G401 (cell line): Measurements from ENCODE around the gene TARBP2. TPM values are rescaled to one million over a fixed set of nuclear protein-coding genes. Genes with fewer than 3 reads are reported as not detected.

Source experiments
- DNase-seq: peaks from one replicate; pipeline ENCODE4 v3.0.0-alpha.2; 2015; ENCODE audit warnings: low spot score
- in situ Hi-C: cut with HindIII; loops from 2 replicates; pipeline ENCODE4 v1.10.0; 2016; ENCODE audit warnings: low sequenced_read_pairs, mixed read lengths
- total RNA-seq: library from RNA; depleted of rRNA; stranded (reverse); fragments of >200 nt; shearing (Covaris generic); gene quantifications from 2 replicates; pipeline ENCODE4 v1.2.3, GENCODE V29; 2014

TARBP2 gene
- total RNA-seq, 1 experiment from 2014 or later, result 117 TPM

DNA sequence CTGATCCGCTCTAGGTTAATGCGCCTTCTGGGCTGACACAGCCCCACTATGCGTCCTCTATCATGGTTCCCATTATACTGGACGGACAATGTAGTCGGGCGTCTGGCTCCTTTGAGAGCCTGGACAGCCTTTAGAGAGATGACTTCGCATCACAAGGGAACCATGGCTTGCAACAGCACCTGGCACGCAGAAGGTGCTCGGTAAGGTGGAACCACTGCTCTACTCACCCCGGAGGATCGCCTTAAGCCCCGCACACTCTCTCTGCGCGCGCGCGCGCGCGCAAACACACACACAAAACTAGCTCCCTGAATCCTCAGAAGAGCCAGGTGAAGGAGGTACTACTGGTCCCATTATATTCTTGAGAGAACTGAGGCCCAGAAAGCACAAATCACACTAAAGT, 8.9 kb upstream of the TARBP2 start:
- DNase-seq, result no peak
- in situ Hi-C loops, result no loop called here

DNA sequence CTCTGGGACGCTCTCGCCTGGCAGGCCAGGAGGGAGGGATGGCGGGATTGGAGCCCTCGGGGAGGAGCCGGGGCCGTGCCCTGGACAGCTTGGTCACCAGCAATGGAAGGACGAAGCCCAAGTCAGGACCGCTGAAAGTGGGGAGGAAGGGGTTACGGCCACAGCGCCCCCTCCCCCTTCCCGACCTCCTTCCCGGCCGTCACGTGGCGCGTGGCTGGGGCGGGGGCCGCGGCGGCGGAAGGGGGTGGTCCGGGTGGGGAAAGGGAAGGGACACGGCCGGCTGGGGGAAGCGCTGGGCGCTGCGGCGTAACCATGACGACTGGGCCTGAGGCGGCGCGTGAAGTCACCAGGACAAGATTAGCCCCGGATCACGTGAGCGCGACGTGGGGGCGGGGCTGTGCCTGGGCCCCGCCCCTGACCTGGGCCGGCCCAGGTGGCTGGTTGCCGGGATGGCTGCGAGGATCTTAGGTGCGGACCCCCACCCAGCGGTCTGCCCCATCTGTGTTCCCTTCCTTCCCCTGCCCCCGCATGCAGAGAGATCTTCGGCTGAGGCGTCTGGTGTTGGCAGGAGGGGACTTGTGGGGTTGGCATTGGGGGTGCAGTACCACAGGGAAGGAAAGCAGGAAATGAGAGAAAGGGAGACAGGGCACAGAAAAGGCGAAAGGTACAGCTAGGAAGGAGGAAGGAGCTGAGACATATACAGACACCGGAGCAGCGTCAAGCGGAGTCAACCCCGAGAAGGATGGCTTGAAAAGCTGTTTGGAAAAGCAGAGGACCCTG, 8.1 kb upstream of the TARBP2 start:
- DNase-seq, result peak; percentile 93
- in situ Hi-C loops, result no loop called here

DNA sequence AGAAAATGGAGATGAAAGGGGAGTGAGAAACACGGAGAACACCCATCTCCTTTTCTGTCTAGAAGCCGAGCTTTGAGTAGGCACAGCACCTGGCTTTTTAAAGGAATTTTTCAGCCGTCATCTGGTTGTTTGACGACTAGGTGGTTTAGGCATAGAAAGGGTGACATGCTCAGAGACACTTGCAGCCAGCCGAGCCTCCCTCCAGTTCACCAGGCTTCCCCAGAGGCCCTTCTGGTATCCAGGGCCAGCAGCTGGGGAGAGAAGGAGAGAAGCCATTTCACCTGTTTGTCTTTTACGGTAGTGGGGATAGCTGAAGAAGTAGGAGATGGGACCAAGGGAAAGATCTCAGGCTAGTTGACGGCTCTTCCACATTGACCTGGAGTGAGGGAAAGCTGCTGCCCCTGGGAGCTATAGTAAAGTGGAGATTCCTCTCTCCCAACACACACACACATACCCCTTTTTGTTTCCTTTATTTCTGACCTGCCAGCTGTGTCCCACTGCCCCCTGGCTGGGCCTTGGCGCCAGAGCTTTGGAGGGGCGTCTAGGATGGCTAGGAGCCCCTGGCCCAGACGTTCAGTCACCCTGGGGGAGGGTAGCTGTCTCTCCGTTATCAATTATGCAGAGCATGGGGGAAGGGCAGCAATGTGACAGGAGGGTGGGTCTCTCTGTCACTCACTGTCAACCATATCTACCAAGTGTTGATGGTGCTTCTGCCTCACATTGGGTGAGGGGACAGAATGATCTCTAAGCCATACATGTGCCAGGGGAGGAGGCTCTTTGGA, 7.3 kb upstream of the TARBP2 start:
- in situ Hi-C loops, result no loop called here
- no peak for DNase-seq

DNA sequence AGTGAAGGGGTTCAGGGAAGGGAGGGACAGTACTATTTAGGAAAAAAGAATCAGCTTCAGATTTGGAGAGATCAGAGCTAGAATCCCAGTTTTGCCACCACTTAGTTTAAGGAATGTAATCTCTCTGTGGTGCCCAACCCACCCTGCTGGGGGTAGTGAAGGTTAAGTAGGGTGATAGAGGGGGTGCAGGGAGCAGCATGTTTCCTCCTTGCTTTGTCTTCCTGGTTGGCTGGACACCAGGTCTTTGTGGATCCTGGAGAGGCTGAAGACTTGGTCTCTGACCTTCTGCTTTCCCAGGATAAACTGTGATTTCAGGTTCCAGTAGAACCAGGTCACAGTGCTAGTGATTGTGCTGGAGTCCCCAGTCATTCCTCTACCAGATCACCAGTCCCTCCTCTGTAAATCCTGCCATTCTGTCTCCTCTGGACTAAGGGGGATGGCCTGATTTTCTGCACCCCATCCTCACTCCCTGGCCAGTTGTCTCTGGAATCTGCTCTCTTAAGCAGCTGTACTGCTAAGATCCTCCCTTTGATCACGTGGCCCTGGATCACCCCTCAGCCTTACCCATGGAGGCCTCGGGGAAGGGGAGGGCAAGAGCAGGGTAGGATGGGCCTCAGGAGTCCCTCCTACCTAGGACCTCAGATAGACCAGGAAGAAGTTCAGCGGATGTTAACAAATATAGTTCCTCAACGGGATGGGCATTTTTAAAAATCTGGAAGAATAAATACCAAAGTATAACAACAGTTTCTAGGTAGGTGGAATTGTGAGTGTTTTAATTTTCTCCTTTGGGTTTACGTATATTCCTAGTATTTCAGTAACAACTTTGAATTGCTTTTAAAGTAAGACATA, 5.0 kb upstream of the TARBP2 start:
- peak; percentile 69 for DNase-seq
- in situ Hi-C loops, result no loop called here

DNA sequence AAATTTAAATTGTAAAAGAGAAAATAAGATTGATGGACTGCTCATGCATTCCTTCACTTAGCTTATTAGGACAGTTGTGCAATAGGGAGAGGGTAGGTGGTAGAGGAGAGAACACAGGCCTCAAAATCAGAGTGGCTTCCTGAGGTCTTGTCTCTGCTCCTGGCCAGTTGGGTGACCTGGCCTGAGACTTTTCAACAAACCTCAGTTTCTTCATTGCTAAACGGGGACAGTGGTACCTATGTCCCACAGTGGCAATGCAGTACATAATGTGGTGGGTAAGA, 4.4 kb upstream of the TARBP2 start:
- DNase-seq, result no peak
- in situ Hi-C loops, result no loop called here

DNA sequence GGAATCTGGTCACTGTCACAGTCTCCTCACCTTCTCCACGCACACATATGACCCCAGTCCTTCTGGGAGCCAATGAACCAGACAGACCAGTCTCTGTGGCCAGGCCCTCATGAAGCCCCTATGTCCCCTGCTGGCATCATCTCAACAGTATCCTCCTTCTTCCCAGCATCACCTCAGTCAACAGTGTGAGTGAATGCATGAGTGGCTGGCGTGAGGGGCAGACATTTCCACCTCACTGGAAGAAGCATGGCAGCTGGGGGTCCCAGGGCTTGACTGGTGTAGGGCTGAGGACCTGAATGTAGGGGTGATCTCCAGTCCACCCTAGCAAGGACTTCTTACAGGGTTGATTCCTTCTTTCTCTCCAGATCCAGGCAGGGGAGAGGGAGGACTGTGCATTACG, 3.6 kb upstream of the TARBP2 start:
- in situ Hi-C loops, result no loop called here
- no peak for DNase-seq

DNA sequence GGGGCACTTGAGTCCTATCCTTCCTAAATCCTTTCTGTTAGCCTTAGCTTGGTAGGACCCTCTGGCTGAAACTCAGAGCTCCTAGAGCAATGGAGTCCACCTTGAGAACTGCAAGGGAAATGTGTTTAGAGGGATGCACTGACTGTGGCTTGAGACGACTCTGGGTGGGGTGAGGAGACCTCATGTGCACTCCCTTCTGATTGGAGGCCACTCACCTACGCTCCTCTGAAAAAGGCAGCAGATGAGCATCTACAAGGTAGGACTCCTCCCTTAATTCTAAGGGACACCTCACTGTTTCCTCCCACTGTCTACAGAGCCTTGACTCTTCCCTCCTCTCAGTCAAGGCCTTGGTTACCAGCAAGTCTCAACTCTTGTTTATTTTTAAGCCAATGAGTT, 2.9 kb upstream of the TARBP2 start:
- peak; percentile 63 for DNase-seq
- in situ Hi-C loops, result no loop called here

DNA sequence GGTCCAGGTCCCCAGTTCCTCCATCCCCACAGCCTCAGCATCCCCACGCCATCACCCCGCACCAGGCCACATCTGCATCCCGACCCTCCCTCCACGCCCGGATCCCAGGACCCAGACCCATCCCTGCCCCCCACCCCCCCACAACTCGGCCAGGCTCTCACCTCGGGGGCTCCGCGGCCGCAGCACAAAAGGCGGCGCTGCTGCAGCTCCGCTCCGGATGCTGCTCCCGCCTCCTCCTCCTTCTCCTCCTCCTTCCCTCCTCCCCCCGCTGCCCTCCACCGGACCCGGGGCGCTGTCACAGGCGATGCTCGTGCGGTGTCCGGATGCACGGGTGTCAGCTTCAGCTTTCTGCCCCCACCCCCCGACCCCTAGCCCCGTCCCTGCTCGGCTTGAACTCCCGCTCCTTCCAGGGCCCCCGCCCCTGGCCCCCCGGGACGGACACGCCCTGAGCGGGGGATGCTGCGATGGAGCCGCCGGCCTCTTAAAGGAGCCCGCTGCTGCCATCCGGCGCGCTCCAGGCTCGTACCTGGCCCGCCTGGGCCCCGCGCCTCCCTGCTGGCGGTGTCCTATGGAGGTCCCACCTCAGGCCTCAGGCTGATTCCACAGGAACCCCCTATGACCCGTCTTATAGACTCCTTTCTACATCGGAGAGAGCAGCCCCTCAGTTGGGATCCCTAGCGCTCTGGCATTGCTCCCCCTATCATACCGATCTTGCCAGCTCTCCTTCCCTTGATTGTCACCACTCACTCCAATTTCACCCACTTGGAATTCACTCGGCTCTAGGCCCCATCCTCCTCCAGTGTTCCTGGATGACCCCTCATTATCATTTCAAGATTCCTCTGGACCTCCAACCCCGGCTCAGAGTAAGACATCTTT, 1.6 kb upstream of the TARBP2 start, which contains the start of gene MAP3K12:
TSS of gene MAP3K12 (minus strand) at position 193 of the 876 bp plus-strand sequence. CDS start 12,067 bp downstream, outside the sequence.
- DNase-seq, result peak; percentile 87
- in situ Hi-C loops, result no loop called here

DNA sequence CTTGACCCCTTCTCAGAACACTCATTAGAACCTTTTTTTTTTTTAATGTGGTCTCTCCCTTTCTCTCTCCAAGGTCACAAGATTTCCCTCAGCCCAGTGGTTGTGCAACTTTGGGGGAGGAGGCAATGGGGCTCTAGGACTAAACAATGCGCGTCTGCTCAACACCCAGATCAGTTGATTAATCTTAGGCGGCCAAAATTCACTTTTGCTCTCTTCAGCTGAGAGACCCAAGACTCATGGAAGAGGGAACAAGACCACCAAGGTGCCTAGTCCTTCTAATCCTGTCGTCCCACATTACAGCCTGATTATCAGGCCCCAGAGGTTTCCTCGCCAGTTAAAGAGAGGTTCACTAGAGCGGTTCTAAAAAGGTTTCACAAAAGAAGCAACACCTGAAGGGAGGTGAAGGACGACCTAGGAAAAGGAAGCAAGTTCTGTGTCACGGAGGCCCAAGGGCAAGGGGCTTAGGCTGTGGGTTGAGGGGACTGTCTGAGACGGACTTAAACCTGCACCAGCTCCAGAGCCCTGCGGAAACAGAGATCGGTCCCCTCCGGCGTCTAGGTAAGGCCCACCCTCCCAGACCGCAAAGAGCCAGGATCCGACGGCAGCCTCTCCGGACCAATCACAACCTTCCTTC, 824 bp upstream of the TARBP2 start:
- DNase-seq, result no peak
- in situ Hi-C loops, result no loop called here

DNA sequence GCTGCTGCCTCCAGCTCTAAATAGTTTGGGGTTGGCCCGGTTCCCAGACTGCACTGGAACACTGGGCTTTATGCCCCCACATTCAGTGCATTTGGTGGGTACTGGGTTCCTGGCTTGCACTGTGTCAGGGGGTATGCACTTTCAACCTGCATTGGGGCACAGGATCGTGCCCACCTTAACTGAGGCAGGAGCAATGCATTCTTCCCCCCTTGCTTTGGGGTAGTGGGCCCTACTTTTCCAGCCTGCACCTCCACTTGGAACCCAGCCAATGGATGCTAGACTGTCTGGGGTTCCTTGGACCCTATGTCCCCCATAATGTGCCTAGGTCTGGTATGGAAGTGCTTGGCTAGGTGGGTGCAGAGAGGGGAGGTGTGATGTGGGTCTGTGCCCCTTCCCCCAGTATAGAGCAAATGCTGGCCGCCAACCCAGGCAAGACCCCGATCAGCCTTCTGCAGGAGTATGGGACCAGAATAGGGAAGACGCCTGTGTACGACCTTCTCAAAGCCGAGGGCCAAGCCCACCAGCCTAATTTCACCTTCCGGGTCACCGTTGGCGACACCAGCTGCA, 615 bp downstream of the TARBP2 start:
- in situ Hi-C loops, result no loop called here

DNA sequence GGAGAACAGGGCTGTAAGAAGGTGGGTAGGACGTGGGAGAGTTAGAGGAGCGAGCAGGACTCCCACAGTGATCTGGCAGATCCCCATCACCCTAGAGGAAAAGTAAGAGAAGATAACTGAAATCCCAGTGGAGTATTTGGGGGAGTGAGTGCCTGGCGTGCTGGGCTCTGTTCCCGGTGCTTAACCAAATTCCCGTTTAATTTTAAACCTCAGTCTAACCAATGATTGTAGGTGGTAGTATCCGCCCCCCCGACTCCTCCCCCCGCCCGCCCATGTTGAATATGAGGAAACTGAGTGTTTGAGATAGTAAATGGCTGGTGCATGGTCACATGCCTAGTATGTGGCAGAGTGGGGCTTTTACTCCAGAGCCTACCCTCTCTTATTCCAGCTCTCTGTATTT, 1.2 kb downstream of the TARBP2 start:
- in situ Hi-C loops, result no loop called here
- DNase-seq, result no peak

More for the DNA sequence above, 615 bp downstream of the TARBP2 start:
- no peak for DNase-seq

DNA sequence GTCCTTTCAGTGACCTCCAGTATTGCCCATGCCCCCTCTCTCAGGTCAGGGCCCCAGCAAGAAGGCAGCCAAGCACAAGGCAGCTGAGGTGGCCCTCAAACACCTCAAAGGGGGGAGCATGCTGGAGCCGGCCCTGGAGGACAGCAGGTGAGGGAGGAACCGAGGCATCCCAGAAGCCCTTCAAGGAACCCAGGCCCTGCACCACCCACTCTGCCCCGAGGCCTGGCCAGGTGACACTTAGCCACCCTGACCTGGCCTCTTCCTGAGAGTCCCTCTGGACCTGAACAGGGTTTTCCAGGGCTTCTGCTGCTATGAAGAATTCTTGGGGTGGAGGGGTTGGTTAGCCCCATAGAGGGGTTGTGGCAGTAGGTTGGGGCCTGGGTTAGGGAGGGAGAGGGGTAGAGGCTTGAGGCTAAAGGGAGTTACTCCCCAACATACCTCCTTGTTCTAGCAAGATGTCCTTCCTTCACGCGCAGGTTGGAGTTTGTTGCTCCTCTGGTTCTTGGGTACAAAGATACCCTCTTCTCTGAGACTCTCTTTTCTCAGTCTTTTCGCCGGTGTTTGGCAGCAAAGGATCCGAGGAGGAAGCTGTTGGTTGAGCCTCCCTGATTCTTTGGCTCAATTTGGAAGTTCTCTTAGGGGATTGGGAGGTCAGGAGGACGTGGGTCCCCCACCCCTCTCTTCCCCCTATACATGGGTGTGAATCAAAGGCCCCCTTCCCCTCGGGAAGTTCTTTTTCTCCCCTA, 2.1 kb downstream of the TARBP2 start:
- in situ Hi-C loops, result no loop called here
- DNase-seq, result no peak

DNA sequence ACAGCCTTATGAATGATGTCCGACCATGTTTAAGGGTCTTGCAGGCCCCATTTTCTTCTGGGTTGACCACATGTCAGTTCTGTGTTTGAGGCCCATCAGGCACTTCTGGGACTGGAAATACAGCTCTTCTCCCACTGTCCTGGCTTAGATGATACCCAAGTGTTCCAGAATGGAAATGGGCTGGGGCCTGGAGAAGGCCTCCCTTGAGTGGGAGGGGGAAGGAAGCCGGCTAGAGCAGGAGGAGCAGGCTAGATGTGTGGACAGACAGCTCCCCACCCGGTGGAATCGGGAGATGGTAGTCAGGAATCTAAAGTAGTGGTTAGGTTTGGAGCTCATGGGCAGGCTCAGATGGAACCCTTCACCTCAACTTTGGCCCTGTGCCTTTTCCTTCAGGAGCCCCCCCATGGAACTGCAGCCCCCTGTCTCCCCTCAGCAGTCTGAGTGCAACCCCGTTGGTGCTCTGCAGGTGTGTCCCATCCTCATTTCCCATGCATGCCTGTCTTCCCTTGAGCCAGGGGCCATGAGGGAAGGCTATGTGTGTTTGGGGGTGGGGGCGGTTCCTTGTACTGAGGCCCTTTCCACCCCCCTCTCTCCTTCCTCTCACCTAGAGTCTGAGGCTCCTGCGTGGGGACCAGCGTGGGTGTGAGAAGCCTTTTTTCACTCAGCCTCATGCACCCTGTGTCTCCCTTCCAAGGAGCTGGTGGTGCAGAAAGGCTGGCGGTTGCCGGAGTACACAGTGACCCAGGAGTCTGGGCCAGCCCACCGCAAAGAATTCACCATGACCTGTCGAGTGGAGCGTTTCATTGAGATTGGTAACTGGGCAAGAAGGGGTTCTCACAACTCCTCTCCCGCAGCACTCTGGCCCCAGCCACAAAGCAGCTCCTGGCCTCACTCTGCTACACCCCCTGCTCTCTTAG, 3.2 kb downstream of the TARBP2 start:
- DNase-seq, result peak; percentile 52
- in situ Hi-C loops, result no loop called here

DNA sequence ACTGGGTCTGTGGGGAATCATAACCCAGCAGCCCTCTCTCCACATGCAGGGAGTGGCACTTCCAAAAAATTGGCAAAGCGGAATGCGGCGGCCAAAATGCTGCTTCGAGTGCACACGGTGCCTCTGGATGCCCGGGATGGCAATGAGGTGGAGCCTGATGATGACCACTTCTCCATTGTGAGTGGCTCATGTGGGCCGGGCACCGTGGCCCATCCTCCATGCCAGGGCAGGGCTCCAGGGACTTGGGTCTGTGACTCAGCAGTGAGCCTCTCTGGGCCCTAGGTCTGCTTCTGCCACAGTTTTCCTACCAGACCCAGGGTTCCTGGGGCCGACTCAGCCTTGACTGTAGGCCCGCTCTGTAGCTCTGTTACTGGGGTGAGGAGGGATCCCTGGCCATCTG, 4.0 kb downstream of the TARBP2 start:
- in situ Hi-C loops, result no loop called here

DNA sequence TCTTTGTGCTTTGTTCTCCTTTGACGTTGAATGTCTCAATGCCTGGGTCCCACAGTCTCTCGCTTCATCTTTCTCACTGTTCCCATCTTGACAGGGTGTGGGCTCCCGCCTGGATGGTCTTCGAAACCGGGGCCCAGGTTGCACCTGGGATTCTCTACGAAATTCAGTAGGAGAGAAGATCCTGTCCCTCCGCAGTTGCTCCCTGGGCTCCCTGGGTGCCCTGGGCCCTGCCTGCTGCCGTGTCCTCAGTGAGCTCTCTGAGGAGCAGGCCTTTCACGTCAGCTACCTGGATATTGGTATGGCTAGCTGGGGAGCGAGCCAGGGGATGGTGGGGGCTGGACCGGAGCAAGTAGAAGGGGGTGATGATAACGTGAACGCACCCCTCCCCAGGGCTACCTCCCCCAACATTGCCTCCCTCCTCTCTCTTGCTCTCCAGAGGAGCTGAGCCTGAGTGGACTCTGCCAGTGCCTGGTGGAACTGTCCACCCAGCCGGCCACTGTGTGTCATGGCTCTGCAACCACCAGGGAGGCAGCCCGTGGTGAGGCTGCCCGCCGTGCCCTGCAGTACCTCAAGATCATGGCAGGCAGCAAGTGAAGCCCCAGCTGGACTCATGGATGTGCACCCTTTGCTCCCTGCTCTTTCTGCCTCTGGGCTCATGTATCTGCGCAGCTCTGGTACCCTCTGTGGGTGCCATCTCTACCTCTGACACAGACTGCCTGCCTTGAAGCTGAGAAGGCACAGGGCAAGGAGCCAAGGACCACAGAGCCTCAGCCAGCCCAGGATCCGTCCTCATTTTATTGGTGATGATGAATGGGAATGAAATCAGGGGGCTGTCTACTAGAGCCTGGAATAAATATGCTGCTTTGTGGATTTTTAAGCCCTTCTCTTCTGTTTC, 4.7 kb downstream of the TARBP2 start:
- in situ Hi-C loops, result no loop called here
- DNase-seq, result peak; percentile 55

More for the DNA sequence above, 4.0 kb downstream of the TARBP2 start:
- peak; percentile 46 for DNase-seq

DNA sequence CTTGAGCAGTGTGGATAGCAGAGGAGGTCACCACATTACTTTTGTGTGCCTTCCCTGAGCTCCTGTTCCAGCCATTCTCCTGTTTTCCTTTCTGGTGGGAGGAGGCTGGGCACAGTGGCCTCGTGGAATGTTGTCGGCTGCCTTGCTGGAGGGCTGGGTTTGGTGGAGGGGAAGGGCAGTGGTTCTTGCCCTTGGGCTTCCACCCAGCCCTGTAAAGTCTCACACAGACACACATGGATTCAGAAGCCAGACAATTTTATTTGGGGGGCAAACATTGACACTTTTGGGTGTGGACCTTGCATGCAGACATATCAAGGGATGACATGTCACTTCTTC, 5.3 kb downstream of the TARBP2 start:
- DNase-seq, result no peak
- in situ Hi-C loops, result no loop called here
